Adrenal gland (tissue), 12 donors: ENCODE results near the gene NLRP9. TPM values are rescaled to one million over a fixed set of nuclear protein-coding genes. Genes with fewer than 3 reads are reported as not detected.
"Not testable (repeated sequence)": the region's sequence is repeated elsewhere in the genome, so short reads cannot be mapped to it uniquely, and the experiment has no call there.

Experiments used
- DNase-seq, 7 donors: peaks; one replicate each; pipeline ENCODE4 v3.0.0-alpha.2; 2019 to 2020
- H3K27ac ChIP-seq, 5 donors: fragments of 200-600 bp; sonication (generic) in 4 of 5; 1 replicate in 3 of 5; 2 replicates in 2 of 5; pipeline versions ENCODE4 v1.5.1 to v1.8.0; 2016 to 2020; ENCODE audit warnings: mild to moderate bottlenecking in 1 of 5
- H3K27me3 ChIP-seq: fragments of 200-600 bp; 2 replicates; pipeline ENCODE4 v1.8.0; 2021
- H3K36me3 ChIP-seq, 2 donors: fragments of 200-600 bp; replicated peaks in 1 of 2; 1 replicate in 1 of 2; 2 replicates in 1 of 2; pipeline versions ENCODE4 v1.5.1 to v1.8.0; 2018 to 2022
- H3K4me1 ChIP-seq, 2 donors: fragments of 200-600 bp; replicated peaks in 1 of 2; 1 replicate in 1 of 2; 2 replicates in 1 of 2; pipeline versions ENCODE4 v1.5.1 to v1.8.0; 2018 to 2021
- H3K4me3 ChIP-seq, 4 donors: fragments of 200-600 bp; sonication (generic) in 3 of 4; one replicate each; pipeline ENCODE4 v1.5.1; 2016 to 2018
- H3K9me3 ChIP-seq, 3 donors: fragments of 200-600 bp; sonication (generic) in 1 of 3; replicated peaks in 1 of 3; 1 replicate in 2 of 3; 2 replicates in 1 of 3; pipeline versions ENCODE4 v1.5.1 to v1.8.0; 2016 to 2021
- POLR2A ChIP-seq, 2 donors: fragments of 450-650 bp; IDR thresholded peaks; one replicate each; pipeline ENCODE4 v1.6.1; 2017; ENCODE audit warnings: antibody characterized with exemption in 2 of 2, mild to moderate bottlenecking in 2 of 2, moderate library complexity in 1 of 2
- WGBS, 4 donors: extraction: QIAGEN DNeasy Blood & Tissue Kit in 2 of 4; methylation state at CpG; one replicate each; pipeline versions ENCODE4 v1.1.5 to v1.1.7; 2013 to 2017; 5-methylcytosine and 5-hydroxymethylcytosine counted together
- intact Hi-C, 2 donors: fragments of 100-400 bp; cut with DNase I; formaldehyde crosslinking; loops; one replicate each; pipeline versions ENCODE4 v1.14.1 to v1.15.0; 2022 to 2023
- polyA plus RNA-seq, 3 donors: library from polyadenylated mRNA; stranded (reverse); fragments of 200-250 nt in 2 of 3; fragments of 350-450 nt in 1 of 3; fragmentation: Illumina TruSeq in 1 of 3; extraction: RNeasy Lipid Tissue Mini Kit (QIAGEN cat#74804) in 1 of 3; gene quantifications; one replicate each; pipeline ENCODE4 v1.2.3, GENCODE V29; 2013 to 2014
- total RNA-seq, 9 donors: library from RNA; depleted of rRNA in 4 of 9; stranded (reverse); fragments of >200 nt in 4 of 9; fragments of 120-200 nt in 1 of 9; fragmentation: NEBNext Ultra II Directional in 1 of 9; extraction: Animal tissue kit (Norgen Biotek cat#: 25700) in 1 of 9; gene quantifications; one replicate each; pipeline versions ENCODE4 v1.1.0 to v1.2.4, GENCODE V29; 2013 to 2023
- TF ChIP-seq, protein P1 (sequence below), 6 experiments: fragments of 450-650 bp in 4 of 6; fragments of 200-600 bp in 2 of 6; sonication (generic) in 1 of 6; IDR thresholded peaks; 1 replicate in 5 of 6; 2 replicates in 1 of 6; pipeline versions ENCODE4 v1.5.1 to v1.8.0; 2016 to 2021; ENCODE audit warnings: antibody characterized with exemption in 6 of 6, mild to moderate bottlenecking in 2 of 6, moderate library complexity in 1 of 6
- donor health status: healthy with polysubstance abuse.
- donor health status: Bipolar disorder and iron deficiency.
- donor health status: DM: yes; HTN: yes; CAD: no.
- donor health status: DM: no; HTN: no; CAD: no.
- donor health status: DM: no; HTN: no; CAD: no.
- donor health status: DM: yes; HTN: yes; CAD: no.

The NLRP9 gene
- total and polyA plus RNA-seq, 12 donors = not detected

DNA sequence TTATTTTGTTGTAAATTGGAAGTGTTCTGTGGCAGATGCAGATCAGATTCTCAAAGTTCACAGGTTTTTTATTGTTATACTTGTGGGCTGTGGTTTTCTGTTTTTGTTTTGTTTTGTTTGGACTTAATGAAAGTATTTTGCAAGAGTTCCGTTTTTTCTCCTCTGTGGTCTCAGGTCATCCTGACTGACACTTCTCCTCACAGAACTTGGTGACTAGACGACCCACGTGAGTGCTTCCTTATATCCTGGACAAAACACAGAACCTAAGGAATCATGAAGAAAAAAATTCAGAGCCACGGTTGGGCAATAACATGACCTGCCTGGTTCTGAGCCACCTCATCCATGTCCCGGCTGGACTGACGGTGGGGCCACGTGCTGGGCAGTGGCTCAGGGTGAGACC is 28.3 kb upstream of the NLRP9 start:
- Histone ChIP-seq H3K9me3 (no peaks in the 10 kb centered on the region), H3K4me1 (no peaks in the 10 kb centered on the region), H3K4me3 (no peak overlapping the region), H3K27me3 (peaks cover 4% of the 10 kb centered on the region), H3K27ac (no peak overlapping the region), H3K36me3 (no peaks in the 10 kb centered on the region)
- peak in 1 of 7 donors; percentile 15 for DNase-seq
- TF ChIP-seq, protein P1, sequence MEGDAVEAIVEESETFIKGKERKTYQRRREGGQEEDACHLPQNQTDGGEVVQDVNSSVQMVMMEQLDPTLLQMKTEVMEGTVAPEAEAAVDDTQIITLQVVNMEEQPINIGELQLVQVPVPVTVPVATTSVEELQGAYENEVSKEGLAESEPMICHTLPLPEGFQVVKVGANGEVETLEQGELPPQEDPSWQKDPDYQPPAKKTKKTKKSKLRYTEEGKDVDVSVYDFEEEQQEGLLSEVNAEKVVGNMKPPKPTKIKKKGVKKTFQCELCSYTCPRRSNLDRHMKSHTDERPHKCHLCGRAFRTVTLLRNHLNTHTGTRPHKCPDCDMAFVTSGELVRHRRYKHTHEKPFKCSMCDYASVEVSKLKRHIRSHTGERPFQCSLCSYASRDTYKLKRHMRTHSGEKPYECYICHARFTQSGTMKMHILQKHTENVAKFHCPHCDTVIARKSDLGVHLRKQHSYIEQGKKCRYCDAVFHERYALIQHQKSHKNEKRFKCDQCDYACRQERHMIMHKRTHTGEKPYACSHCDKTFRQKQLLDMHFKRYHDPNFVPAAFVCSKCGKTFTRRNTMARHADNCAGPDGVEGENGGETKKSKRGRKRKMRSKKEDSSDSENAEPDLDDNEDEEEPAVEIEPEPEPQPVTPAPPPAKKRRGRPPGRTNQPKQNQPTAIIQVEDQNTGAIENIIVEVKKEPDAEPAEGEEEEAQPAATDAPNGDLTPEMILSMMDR (IDR thresholded peaks at IDR 0.05) = no peak
- no peak for TF ChIP-seq POLR2A (IDR thresholded peaks at IDR 0.05)
- 55 to 73% (median 61%) methylated on average over 6 to 7 of the region's 7 CpGs for WGBS, 4 donors
- intact Hi-C loops = no loop called here

DNA sequence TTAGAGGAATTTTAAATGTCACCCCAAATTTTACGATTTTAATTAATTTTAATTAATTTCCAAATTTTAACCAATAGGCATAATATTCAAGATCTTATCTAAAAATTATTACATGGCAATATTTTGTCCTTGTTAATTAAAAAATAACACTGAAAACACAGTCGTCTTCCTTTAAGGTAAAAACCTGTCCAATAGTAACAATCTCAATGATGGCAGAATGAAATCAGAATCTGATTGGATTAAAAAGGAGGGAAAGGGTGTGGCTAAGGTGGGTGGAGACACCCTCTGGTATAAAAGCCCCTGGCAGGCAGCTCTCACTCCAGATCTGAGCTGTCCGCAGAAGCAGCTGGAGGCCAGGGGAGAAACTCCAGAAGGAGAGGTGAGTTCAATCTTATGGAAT is 20.6 kb upstream of the NLRP9 start, which contains the start of gene RFPL4A:
Gene RFPL4A (plus strand): TSS at position 301 of the 400 bp plus-strand sequence. CDS start 2,704 bp downstream, outside the sequence.
- WGBS, 4 donors = 70 to 79% (median 75%) methylated on average over 2 to 3 of the region's 3 CpGs
- DNase-seq, H3K27ac ChIP-seq, H3K4me1 ChIP-seq, intact Hi-C loops, H3K27me3 ChIP-seq, H3K9me3 ChIP-seq, H3K4me3 ChIP-seq, H3K36me3 ChIP-seq: not testable (repeated sequence)

DNA sequence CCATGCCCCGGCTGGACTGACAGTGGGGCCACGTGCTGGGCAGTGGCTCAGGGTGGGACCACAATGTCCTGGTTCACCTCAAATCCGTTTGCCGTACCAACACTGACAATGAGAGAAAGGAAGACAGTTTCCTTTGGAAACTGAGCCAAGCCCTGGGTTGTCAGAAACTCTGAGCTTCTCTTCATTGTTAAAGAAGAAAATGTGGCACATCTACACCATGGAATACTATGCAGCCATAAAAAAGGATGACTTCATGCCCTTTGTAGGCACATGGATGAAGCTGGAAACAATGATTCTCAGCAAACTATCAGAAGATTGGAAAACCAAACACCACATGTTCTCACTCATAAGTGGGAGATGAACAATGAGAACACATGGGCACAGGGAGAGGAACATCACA is 18.6 kb upstream of the NLRP9 start:
- intact Hi-C loops, H3K4me3 ChIP-seq, H3K27ac ChIP-seq, H3K9me3 ChIP-seq, DNase-seq, H3K4me1 ChIP-seq, H3K36me3 ChIP-seq, H3K27me3 ChIP-seq: not testable (repeated sequence)
- 64 to 78% (median 75%) methylated on average over 4 of the region's 4 CpGs for WGBS, 4 donors

DNA sequence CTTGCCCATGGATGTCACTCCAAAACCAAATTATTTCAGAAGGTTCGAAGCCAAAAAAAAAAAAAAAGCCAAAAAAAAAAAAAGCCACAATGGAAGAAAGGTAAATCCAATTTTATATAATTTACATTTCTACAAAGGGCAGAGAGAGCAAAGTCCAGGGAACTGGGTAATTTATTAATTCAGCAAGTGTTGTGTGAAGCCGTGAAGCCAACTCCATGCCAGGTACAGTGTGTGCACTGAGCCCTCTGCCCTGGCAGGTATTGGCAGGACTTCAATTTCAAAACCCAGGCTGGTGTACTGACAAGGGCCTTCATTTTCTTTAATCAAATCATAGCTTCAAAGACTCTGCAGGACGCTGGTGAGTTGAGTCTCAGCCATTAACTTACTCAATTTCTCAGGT is 15.2 kb upstream of the NLRP9 start:
- no peaks in the 10 kb centered on the region for H3K9me3 ChIP-seq
- no peak for TF ChIP-seq POLR2A (IDR thresholded peaks at IDR 0.05)
- TF ChIP-seq, protein P1 (IDR thresholded peaks at IDR 0.05) = no peak
- no peaks in the 10 kb centered on the region for H3K27me3 ChIP-seq
- DNase-seq = no peak
- no peaks in the 10 kb centered on the region for H3K36me3 ChIP-seq
- intact Hi-C loops = no loop called here
- no peak overlapping the region for H3K27ac ChIP-seq
- H3K4me1 ChIP-seq = no peaks in the 10 kb centered on the region
- H3K4me3 ChIP-seq = no peak overlapping the region
- WGBS, 4 donors = 60 to 71% (median 64%) methylated on average over 3 of the region's 3 CpGs

DNA sequence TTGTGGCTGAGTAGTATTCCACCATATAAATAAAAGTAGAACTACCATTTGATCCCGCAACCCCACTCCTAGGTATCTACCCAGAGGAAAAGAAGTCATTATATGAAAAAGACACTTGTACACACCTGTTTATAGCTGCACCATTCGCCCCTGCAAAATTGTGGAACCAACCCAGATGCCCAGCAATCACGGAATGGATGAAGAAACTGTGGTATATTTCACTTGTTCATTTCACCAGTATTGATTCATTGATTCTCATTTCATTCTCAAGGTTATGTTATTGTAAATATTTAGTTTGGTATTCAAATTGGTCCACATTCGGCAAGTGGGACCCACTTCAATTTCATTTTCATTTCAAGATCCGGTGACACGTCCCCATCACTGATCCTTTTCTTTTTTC is 12.5 kb upstream of the NLRP9 start:
- intact Hi-C loops = no loop called here
- no peaks in the 10 kb centered on the region for H3K4me1 ChIP-seq
- H3K27ac ChIP-seq = no peak overlapping the region
- DNase-seq = no peak
- H3K4me3 ChIP-seq = no peak overlapping the region
- WGBS, 4 donors = 76 to 85% (median 81%) methylated on average over 6 of the region's 6 CpGs
- TF ChIP-seq, protein P1 (IDR thresholded peaks at IDR 0.05) = no peak
- TF ChIP-seq POLR2A (IDR thresholded peaks at IDR 0.05) = no peak
- no peaks in the 10 kb centered on the region for H3K36me3 ChIP-seq
- no peaks in the 10 kb centered on the region for H3K9me3 ChIP-seq
- H3K27me3 ChIP-seq = no peaks in the 10 kb centered on the region

DNA sequence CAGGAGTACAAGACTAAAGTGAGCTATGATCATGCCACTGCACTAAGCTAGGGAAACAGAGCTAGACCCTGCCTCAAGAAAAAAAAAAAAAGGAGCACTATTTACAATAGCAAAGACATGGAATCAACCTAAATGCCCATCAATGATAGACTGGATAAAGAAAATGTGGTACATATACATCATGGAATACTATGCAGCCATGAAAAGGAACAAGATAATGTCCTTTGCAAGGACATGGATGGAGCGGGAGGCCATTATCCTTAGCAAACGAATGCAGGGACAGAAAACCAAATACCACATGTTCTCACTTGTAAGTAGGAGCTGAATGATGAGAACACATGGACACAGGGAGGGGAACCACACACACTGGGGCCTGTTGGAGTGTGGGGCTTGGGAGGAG is 7.8 kb downstream of the NLRP9 start:
- H3K9me3 ChIP-seq, H3K36me3 ChIP-seq, H3K4me1 ChIP-seq, H3K4me3 ChIP-seq, DNase-seq, H3K27ac ChIP-seq, intact Hi-C loops, H3K27me3 ChIP-seq: not testable (repeated sequence)
- 65 to 73% (median 71%) methylated on average over 2 of the region's 2 CpGs for WGBS, 4 donors
